ENCODE measurements around the gene LHPP. TPM values are rescaled to one million over a fixed set of nuclear protein-coding genes. Genes with fewer than 3 reads are reported as not detected.

The LHPP gene
- total RNA-seq, 1 experiment from 2014 or later = 24.7 TPM

DNA sequence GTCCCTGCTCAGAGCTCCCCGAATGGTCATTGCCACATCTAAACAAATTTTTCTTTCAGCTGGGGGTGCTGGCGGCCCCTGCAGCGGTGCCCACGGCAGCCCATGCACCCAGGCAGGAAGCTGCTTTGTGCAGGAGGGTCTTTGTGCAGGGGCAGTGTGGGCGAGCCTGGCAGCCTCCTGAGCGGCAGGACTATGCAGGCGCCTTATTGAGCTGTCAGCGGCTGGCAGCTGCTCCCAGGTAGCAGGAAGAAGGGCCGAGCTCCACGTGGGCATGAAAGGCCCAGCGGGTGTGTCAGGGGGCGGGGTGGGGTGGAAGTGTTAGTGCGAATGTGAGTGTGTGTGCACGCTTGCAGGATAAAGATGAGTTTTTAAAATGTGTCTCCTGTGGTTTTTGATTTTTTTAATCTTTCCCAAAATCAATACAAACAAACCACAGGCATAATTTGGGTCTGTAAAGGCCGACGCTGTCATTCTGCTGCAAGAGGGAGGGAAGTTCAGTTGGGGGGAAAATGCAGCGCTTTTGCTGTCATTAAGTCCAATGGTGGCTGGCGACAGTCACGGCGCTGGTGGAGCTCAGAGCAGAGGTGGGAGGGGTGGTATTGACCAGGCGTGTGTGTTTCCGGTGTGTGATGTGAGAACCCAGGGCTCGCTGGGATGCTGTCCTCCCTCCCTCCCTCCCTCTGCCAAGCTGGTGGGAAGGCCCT is 83.9 kb downstream of the LHPP start:
- H3K4me2 ChIP-seq = no peak overlapping the region
- ChIA-PET CTCF (interaction anchor here (0.5 kb wide), 1 partner anchor 213 kb away, joined by 3 read pairs; no protein-coding TSS in a partner anchor), POLR2A (ENCODE audit: unreplicated experiment) (no interaction called here)
- no peaks in the 10 kb centered on the region for H3K36me3 ChIP-seq (ENCODE audit: low read depth)
- H4K20me1 ChIP-seq (ENCODE audit: insufficient read depth) = no peaks in the 10 kb centered on the region
- H3K4me1 ChIP-seq (replicated peaks; ENCODE audit: insufficient read depth) = no peaks in the 10 kb centered on the region
- H3F3A ChIP-seq (ENCODE audit: insufficient read depth, low read depth) = no peaks in the 10 kb centered on the region
- H3K9me3 ChIP-seq (ENCODE audit: insufficient read depth, low read depth) = no peaks in the 10 kb centered on the region
- TF ChIP-seq EZH2 (IDR thresholded peaks at IDR 0.05; ENCODE audit: low read depth) = no peak
- TF ChIP-seq, protein P1, sequence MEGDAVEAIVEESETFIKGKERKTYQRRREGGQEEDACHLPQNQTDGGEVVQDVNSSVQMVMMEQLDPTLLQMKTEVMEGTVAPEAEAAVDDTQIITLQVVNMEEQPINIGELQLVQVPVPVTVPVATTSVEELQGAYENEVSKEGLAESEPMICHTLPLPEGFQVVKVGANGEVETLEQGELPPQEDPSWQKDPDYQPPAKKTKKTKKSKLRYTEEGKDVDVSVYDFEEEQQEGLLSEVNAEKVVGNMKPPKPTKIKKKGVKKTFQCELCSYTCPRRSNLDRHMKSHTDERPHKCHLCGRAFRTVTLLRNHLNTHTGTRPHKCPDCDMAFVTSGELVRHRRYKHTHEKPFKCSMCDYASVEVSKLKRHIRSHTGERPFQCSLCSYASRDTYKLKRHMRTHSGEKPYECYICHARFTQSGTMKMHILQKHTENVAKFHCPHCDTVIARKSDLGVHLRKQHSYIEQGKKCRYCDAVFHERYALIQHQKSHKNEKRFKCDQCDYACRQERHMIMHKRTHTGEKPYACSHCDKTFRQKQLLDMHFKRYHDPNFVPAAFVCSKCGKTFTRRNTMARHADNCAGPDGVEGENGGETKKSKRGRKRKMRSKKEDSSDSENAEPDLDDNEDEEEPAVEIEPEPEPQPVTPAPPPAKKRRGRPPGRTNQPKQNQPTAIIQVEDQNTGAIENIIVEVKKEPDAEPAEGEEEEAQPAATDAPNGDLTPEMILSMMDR (conservative IDR thresholded peaks at IDR 0.05) = no peak
- no peak overlapping the region for H3K4me3 ChIP-seq
- no peak overlapping the region for H3K27ac ChIP-seq
- intact Hi-C loops (cut with micrococcal nuclease; ENCODE audit: unreplicated experiment) = no loop called here
- no peaks in the 10 kb centered on the region for H3K9me2 ChIP-seq (ENCODE audit: insufficient read depth)
- no peak for DNase-seq
- H2AFZ ChIP-seq = no peak overlapping the region
- H3K27me3 ChIP-seq (ENCODE audit: insufficient read depth, low read depth) = no peaks in the 10 kb centered on the region
- H3K79me2 ChIP-seq (ENCODE audit: low read depth) = no peaks in the 10 kb centered on the region
- no TSS peak for BruUV-seq (replicated peaks)

DNA sequence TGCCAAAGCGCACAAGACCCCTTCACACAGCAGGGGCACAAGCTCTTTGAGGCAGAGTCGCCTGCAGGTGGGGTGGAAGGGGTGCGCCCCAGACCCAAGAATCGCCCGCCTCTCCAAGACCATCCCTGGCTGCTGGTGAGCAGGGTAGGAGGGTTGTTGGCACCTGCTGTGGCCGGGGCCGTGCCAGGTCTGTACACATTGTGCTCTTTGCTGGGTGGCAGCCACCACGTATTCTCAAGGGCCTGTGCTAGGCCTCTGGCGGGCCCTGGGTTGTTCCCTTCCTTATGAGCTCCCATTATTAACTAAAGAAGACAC is 84.4 kb downstream of the LHPP start:
- BruUV-seq (replicated peaks) = no TSS peak
- ChIA-PET CTCF (interaction anchor here (0.5 kb wide), 1 partner anchor 213 kb away, joined by 3 read pairs; no protein-coding TSS in a partner anchor), POLR2A (ENCODE audit: unreplicated experiment) (no interaction called here)
- Histone ChIP-seq H3F3A (ENCODE audit: insufficient read depth, low read depth) (no peaks in the 10 kb centered on the region), H3K36me3 (ENCODE audit: low read depth) (no peaks in the 10 kb centered on the region), H4K20me1 (ENCODE audit: insufficient read depth) (no peaks in the 10 kb centered on the region), H3K4me3 (no peak overlapping the region), H2AFZ (no peak overlapping the region), H3K27me3 (ENCODE audit: insufficient read depth, low read depth) (no peaks in the 10 kb centered on the region), H3K9me3 (ENCODE audit: insufficient read depth, low read depth) (no peaks in the 10 kb centered on the region), H3K79me2 (ENCODE audit: low read depth) (no peaks in the 10 kb centered on the region), H3K27ac (no peak overlapping the region), H3K9me2 (ENCODE audit: insufficient read depth) (no peaks in the 10 kb centered on the region), H3K4me1 (replicated peaks; ENCODE audit: insufficient read depth) (no peaks in the 10 kb centered on the region), H3K4me2 (no peak overlapping the region)
- TF ChIP-seq, protein P1 (conservative IDR thresholded peaks at IDR 0.05) = no peak
- TF ChIP-seq EZH2 (IDR thresholded peaks at IDR 0.05; ENCODE audit: low read depth) = no peak
- DNase-seq = no peak
- intact Hi-C loops (cut with micrococcal nuclease; ENCODE audit: unreplicated experiment) = no loop called here

DNA sequence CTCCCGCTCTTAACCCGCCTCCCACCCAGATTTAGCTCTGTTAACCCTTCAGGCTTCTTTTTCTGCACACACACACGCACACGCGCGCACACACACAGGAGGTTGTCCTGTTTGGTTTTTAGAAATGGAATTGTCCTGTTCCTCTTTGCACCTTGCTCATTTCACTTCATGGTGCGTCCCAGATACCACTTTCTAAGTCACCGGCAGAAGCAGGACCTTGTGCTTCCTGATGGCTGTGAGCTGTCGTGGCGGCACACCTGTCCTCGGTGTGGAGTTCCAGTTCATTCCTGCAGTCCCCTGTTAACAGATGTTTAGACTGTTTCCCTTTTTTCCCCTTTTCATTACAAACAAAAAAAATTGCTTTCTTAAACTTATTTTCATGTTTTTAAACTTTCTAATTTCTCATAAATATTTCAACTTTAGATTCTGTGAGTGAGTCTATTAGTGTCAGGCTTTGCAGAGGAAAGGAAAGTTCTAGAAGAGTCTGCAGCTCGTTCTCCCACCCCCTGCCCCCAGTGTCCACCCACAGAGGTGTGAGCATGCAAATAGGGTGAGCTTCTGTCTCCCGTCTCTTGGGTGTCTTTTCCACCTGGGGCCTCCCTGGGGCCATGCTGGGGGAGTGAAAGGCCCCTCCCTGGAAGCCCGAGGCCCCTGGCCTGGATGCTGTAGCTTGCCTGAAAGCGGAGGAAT is 85.5 kb downstream of the LHPP start:
- intact Hi-C loops (cut with micrococcal nuclease; ENCODE audit: unreplicated experiment) = no loop called here
- POLR2A ChIA-PET (ENCODE audit: unreplicated experiment) = no interaction called here

More for the DNA sequence above, 85.5 kb downstream of the LHPP start:
- no peak overlapping the region for H2AFZ ChIP-seq
- no TSS peak for BruUV-seq (replicated peaks)
- H3K9me3 ChIP-seq (ENCODE audit: insufficient read depth, low read depth) = no peaks in the 10 kb centered on the region
- CTCF ChIA-PET = no interaction called here
- H3K36me3 ChIP-seq (ENCODE audit: low read depth) = no peaks in the 10 kb centered on the region
- no peaks in the 10 kb centered on the region for H3F3A ChIP-seq (ENCODE audit: insufficient read depth, low read depth)
- H3K4me1 ChIP-seq (replicated peaks; ENCODE audit: insufficient read depth) = no peaks in the 10 kb centered on the region
- no peak for DNase-seq
- TF ChIP-seq, protein P1 (conservative IDR thresholded peaks at IDR 0.05) = no peak
- TF ChIP-seq EZH2 (IDR thresholded peaks at IDR 0.05; ENCODE audit: low read depth) = no peak
- H3K4me3 ChIP-seq = no peak overlapping the region
- H3K27ac ChIP-seq = no peak overlapping the region
- no peaks in the 10 kb centered on the region for H3K9me2 ChIP-seq (ENCODE audit: insufficient read depth)
- no peaks in the 10 kb centered on the region for H4K20me1 ChIP-seq (ENCODE audit: insufficient read depth)
- H3K79me2 ChIP-seq (ENCODE audit: low read depth) = no peaks in the 10 kb centered on the region
- H3K27me3 ChIP-seq (ENCODE audit: insufficient read depth, low read depth) = no peaks in the 10 kb centered on the region
- H3K4me2 ChIP-seq = no peak overlapping the region
